ENCODE results near the gene COL27A1. TPM values are rescaled to one million over a fixed set of nuclear protein-coding genes. Genes with fewer than 3 reads are reported as not detected.

Gene COL27A1
- total RNA-seq, 1 experiment from 2014 or later: 12.0 TPM

DNA sequence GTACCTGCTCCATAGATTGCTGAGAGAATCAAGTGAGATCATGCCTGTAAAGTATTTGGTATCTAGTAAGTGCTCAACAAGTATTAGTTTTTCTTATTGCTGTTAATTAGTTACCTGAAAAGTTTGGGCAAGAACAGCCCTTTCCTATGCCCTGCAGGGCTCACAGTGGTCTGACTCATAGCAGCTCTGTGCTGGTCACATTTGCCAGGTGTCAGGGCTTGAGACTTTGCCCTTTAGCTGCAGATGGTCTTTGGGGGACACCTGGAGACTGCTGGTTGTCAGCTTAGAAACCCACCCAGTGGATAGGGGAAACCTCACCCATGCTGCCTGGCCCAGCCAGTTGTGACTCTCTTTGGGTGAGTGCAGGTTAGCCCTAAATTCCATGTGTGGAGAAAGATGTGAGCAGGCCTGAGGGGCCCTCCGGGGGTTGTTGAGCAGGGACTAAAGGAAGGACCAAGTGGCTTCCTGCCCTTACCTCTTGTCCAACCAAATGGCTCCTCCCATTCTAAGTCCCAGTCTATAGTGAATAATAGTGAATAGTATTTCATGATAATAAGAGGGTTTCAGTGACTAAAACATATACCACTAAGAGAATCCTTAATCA is 9.0 kb downstream of the COL27A1 start:
- Histone ChIP-seq H3K9me2 (ENCODE audit: insufficient read depth) (no peaks in the 10 kb centered on the region), H2AFZ (ENCODE audit: low read depth, low read length, poor library complexity, severe bottlenecking) (no peak overlapping the region), H3K9me3 (ENCODE audit: control insufficient read depth in 1 of 2, insufficient read depth in 1 of 2, low read depth in 1 of 2, low read length in 2 of 2) (no peaks in the 10 kb centered on the region), H3K4me3 (replicated peaks in 1 of 2; ENCODE audit: low read depth in 1 of 2, low read length in 2 of 2) (no peak overlapping the region), H3K27ac (ENCODE audit: low read depth, low read length) (no peak overlapping the region), H4K20me1 (ENCODE audit: insufficient read depth) (no peaks in the 10 kb centered on the region), H3K9ac (ENCODE audit: low read length) (no peak overlapping the region), H3K27me3 (ENCODE audit: insufficient read depth, low read length) (no peaks in the 10 kb centered on the region), H3K79me2 (ENCODE audit: insufficient read depth, low read length) (no peaks in the 10 kb centered on the region), H3K4me1 (ENCODE audit: control insufficient read depth in 1 of 2, insufficient read depth in 2 of 2, low read length in 2 of 2) (peaks cover 0 to 7% of the 10 kb centered on the region in 2 experiments; a peak in 2 of 4 replicates), H3K4me2 (ENCODE audit: low read length) (no peak overlapping the region), H3K36me3 (ENCODE audit: control insufficient read depth in 1 of 2, insufficient read depth in 2 of 2, low read length in 2 of 2) (no peaks in the 10 kb centered on the region)
- POLR2A ChIA-PET: no interaction called here
- CTCF ChIA-PET: interaction anchor here (1.3 kb wide), 1 partner anchor 9 kb away, joined by 4 read pairs; the partner anchor contains the start of gene COL27A1
- no TSS peak for BruUV-seq (replicated peaks)
- RAD21 ChIA-PET (ENCODE audit: low non-redundant PET in 1 of 2, low total read pairs in 2 of 2, uncharacterized antibody in 2 of 2, unreplicated experiment in 2 of 2): no interaction called here
- DNase-seq (ENCODE audit: low read depth, low spot score) (no peak), ATAC-seq (no peak)
- TF ChIP-seq YY1 (IDR thresholded peaks at IDR 0.05; ENCODE audit: extremely low read depth, insufficient replicate concordance, low read depth, low read length): no peak
- no peak for TF ChIP-seq ZNF274 (IDR thresholded peaks at IDR 0.05; ENCODE audit: low read depth, low read length)
- TF ChIP-seq ATF3 (IDR thresholded peaks at IDR 0.05): no peak
- no peak for TF ChIP-seq ELF1 (IDR thresholded peaks at IDR 0.05; ENCODE audit: borderline replicate concordance, low read depth)
- intact Hi-C loops (cut with micrococcal nuclease): no loop called here

DNA sequence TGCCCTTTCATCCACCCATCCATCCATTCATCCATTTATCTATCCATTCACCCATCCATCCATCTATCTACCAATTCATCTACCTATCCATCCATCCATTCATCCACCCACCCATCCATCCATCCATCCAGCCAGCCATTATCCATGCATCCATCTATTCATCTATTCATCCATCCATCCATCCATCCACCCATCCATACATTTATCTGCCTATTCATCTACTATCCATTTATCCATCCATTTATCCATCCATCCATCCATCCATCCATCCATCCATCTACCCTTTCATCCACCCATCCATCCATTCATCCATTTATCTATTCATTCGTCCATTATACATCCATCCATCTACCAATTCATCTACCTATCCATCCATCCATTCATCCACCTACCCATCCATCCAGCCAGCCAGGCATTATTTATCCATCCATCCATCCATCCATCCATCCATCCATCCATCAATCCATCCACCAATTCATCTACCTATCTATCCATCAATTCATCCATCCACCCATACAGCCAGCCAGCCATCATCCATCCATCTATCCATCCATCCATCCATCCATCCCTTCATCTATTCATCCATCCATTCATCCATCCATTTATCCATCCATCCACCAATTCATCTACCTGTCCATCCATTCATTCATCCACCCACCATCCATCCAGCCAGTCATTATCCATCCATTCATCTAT is 10.2 kb downstream of the COL27A1 start:
- H3K4me1 ChIP-seq (ENCODE audit: control insufficient read depth in 1 of 2, insufficient read depth in 2 of 2, low read length in 2 of 2): peaks cover 0 to 7% of the 10 kb centered on the region in 2 experiments; a peak in 2 of 4 replicates
- TF ChIP-seq ELF1 (IDR thresholded peaks at IDR 0.05; ENCODE audit: borderline replicate concordance, low read depth) (no peak), JUND (IDR thresholded peaks at IDR 0.05) (no peak), EGR1 (IDR thresholded peaks at IDR 0.05; ENCODE audit: low read depth) (no peak), ZFX (IDR thresholded peaks at IDR 0.05) (no peak), POLR2A (IDR thresholded peaks at IDR 0.05; ENCODE audit: borderline replicate concordance, extremely low read depth, insufficient read depth, insufficient read length) (no peak), SIN3A (IDR thresholded peaks at IDR 0.05; ENCODE audit: low read depth) (no peak), ZNF274 (IDR thresholded peaks at IDR 0.05; ENCODE audit: low read depth, low read length) (no peak), CBX3 (IDR thresholded peaks at IDR 0.05; ENCODE audit: low read depth) (no peak)
- BruUV-seq (replicated peaks): no TSS peak
- no peaks in the 10 kb centered on the region for H3K79me2 ChIP-seq (ENCODE audit: insufficient read depth, low read length)
- DNase-seq (ENCODE audit: low read depth, low spot score) (no peak), ATAC-seq (no peak)
- intact Hi-C loops (cut with micrococcal nuclease): no loop called here
- H3K9me2 ChIP-seq (ENCODE audit: insufficient read depth): no peaks in the 10 kb centered on the region
- RAD21 ChIA-PET (ENCODE audit: low non-redundant PET in 1 of 2, low total read pairs in 2 of 2, uncharacterized antibody in 2 of 2, unreplicated experiment in 2 of 2): no interaction called here
- H4K20me1 ChIP-seq (ENCODE audit: insufficient read depth): no peaks in the 10 kb centered on the region
- CTCF ChIA-PET: no interaction called here
- H3K27ac ChIP-seq (ENCODE audit: low read depth, low read length): no peak overlapping the region
- H2AFZ ChIP-seq (ENCODE audit: low read depth, low read length, poor library complexity, severe bottlenecking): no peak overlapping the region
- H3K4me3 ChIP-seq (replicated peaks in 1 of 2; ENCODE audit: low read depth in 1 of 2, low read length in 2 of 2): no peak overlapping the region
- no peak overlapping the region for H3K9ac ChIP-seq (ENCODE audit: low read length)
- H3K36me3 ChIP-seq (ENCODE audit: control insufficient read depth in 1 of 2, insufficient read depth in 2 of 2, low read length in 2 of 2): no peaks in the 10 kb centered on the region
- H3K4me2 ChIP-seq (ENCODE audit: low read length): no peak overlapping the region
- POLR2A ChIA-PET: no interaction called here
- no peaks in the 10 kb centered on the region for H3K27me3 ChIP-seq (ENCODE audit: insufficient read depth, low read length)
- no peaks in the 10 kb centered on the region for H3K9me3 ChIP-seq (ENCODE audit: control insufficient read depth in 1 of 2, insufficient read depth in 1 of 2, low read depth in 1 of 2, low read length in 2 of 2)

Data from HCT116 (cell line).